Airway epithelial cell (primary cell): ENCODE measurements around the gene MKKS. TPM values are rescaled to one million over a fixed set of nuclear protein-coding genes. Genes with fewer than 3 reads are reported as not detected.

Experiments
- total RNA-seq: library from RNA; depleted of rRNA; stranded (reverse); fragments of >200 nt; gene quantifications from 2 replicates; pipeline ENCODE4 v1.2.3, GENCODE V29; 2015

Gene MKKS
- 6.4 and 6.7 TPM in 2 replicates for total RNA-seq

GRCh38 chr20:10433623-10434466 is at the start of gene MKKS:
TSS of gene MKKS (minus strand) at chr20:10434222. CDS start at chr20:10413514, 20,708 bp downstream.

GRCh38 chr20:10434832-10435812 is 1.1 kb upstream of the MKKS start, which contains the start of gene SLX4IP:
TSS of gene SLX4IP (plus strand) at chr20:10435305. CDS start at chr20:10458205, 22,900 bp downstream.

Other genes starting within 250 kb of the MKKS start
- gene SNAP25, start 215.4 kb downstream of the MKKS start, total RNA-seq, result 0.33 TPM in 1 of 2 replicates, not detected in the other
- 3.5 and 4.7 TPM in 2 replicates for gene SLX4IP, start 1.1 kb upstream of the MKKS start, total RNA-seq
- gene JAG1, start 239.8 kb upstream of the MKKS start, total RNA-seq, result 145 and 169 TPM in 2 replicates